SK-N-SH (cell line): ENCODE results near the gene ACVRL1. TPM values are rescaled to one million over a fixed set of nuclear protein-coding genes. Genes with fewer than 3 reads are reported as not detected.

Source experiments
- CTCF ChIA-PET: fragments of 300-600, 350-600 bp; formaldehyde crosslinking; extraction: SDS; loops from one replicate; lab custom pipeline; 2021; lab: Yijun Ruan, JAX
- POLR2A ChIA-PET: fragments of 350-600 bp; sonication (Branson Sonifier 250); formaldehyde crosslinking; extraction: SDS; loops from one replicate; lab custom pipeline; 2020; ENCODE audit warnings: antibody characterized with exemption, inconsistent platforms; lab: Yijun Ruan, JAX
- DNase-seq: peaks from one replicate; pipeline ENCODE4 v3.0.0; 2012
- H2AFZ ChIP-seq: fragments of 200-600 bp; sonication (generic); 2 replicates; pipeline ENCODE4 v1.8.1; 2016; ENCODE audit warnings: antibody characterized with exemption, mild to moderate bottlenecking, low read depth
- H3F3A ChIP-seq: fragments of 200-600 bp; sonication (generic); replicated peaks from 2 replicates; pipeline ENCODE3; 2016; ENCODE audit warnings: antibody characterized with exemption, mild to moderate bottlenecking; ENCODE audit not compliant: insufficient read depth
- H3K27ac ChIP-seq, 2 experiments: fragments of 200-500 bp in 1 of 2; fragments of 200-600 bp in 1 of 2; sonication (Bioruptor generic) in 1 of 2; sonication (generic), shearing (Covaris generic) in 1 of 2; 2 replicates each; pipeline versions ENCODE4 v1.5.1 to v1.6.1; 2014 to 2016; ENCODE audit warnings: low read depth in 2 of 2, inconsistent platforms in 1 of 2, low read length in 1 of 2, mild to moderate bottlenecking in 1 of 2, mixed read lengths in 1 of 2
- H3K27me3 ChIP-seq: fragments of 200-600 bp; sonication (generic), shearing (Covaris generic); 2 replicates; pipeline ENCODE4 v1.6.1; 2016; ENCODE audit warnings: mixed run types; ENCODE audit not compliant: insufficient read depth
- H3K36me3 ChIP-seq, 2 experiments: fragments of 200-500 bp in 1 of 2; fragments of 200-600 bp in 1 of 2; sonication (Bioruptor generic) in 1 of 2; sonication (generic) in 1 of 2; replicated peaks in 1 of 2; 2 replicates each; pipeline versions ENCODE3 to v1.5.1; 2014 to 2016; ENCODE audit warnings: low read length in 1 of 2, mild to moderate bottlenecking in 1 of 2; ENCODE audit not compliant: insufficient read depth in 2 of 2, control insufficient read depth in 1 of 2
- H3K4me1 ChIP-seq, 2 experiments: fragments of 200-500 bp in 1 of 2; fragments of 200-600 bp in 1 of 2; sonication (Bioruptor generic) in 1 of 2; sonication (generic), shearing (Covaris generic) in 1 of 2; 2 replicates each; pipeline versions ENCODE4 v1.5.1 to v1.6.1; 2014 to 2016; ENCODE audit warnings: low read depth in 1 of 2, low read length in 1 of 2, mixed run types in 1 of 2; ENCODE audit not compliant: insufficient read depth in 2 of 2, control insufficient read depth in 1 of 2
- H3K4me2 ChIP-seq: fragments of 200-600 bp; sonication (generic), shearing (Covaris generic); 2 replicates; pipeline ENCODE4 v1.6.1; 2017; ENCODE audit warnings: mixed run types
- H3K4me3 ChIP-seq, 2 experiments: fragments of 200-500 bp in 1 of 2; fragments of 200-600 bp in 1 of 2; sonication (Bioruptor generic) in 1 of 2; sonication (generic), shearing (Covaris generic) in 1 of 2; 2 replicates each; pipeline versions ENCODE4 v1.5.1 to v1.8.1; 2014 to 2016; ENCODE audit warnings: low read depth in 2 of 2, inconsistent platforms in 1 of 2, low read length in 1 of 2, mild to moderate bottlenecking in 1 of 2, mixed read lengths in 1 of 2, moderate library complexity in 1 of 2
- H3K79me2 ChIP-seq: fragments of 200-600 bp; sonication (generic); 2 replicates; pipeline ENCODE4 v1.8.1; 2017; ENCODE audit warnings: mild to moderate bottlenecking; ENCODE audit not compliant: insufficient read depth
- H3K9ac ChIP-seq: fragments of 200-600 bp; sonication (generic); 2 replicates; pipeline ENCODE4 v1.6.1; 2017; ENCODE audit warnings: mixed run types
- H3K9me2 ChIP-seq: fragments of 200-600 bp; sonication (generic); 2 replicates; pipeline ENCODE4 v1.6.1; 2017; ENCODE audit warnings: mixed run types
- H3K9me3 ChIP-seq: fragments of 200-600 bp; sonication (generic); 2 replicates; pipeline ENCODE4 v1.6.1; 2017; ENCODE audit warnings: mixed run types, mild to moderate bottlenecking, moderate library complexity
- H4K20me1 ChIP-seq: fragments of 200-600 bp; sonication (generic); 2 replicates; pipeline ENCODE4 v1.6.1; 2017; ENCODE audit warnings: mild to moderate bottlenecking, mixed run types; ENCODE audit not compliant: insufficient read depth
- CTCF ChIP-seq: fragments of 200-600 bp; sonication (generic); IDR thresholded peaks from 2 replicates; pipeline ENCODE4 v1.6.1; 2017; ENCODE audit warnings: antibody characterized with exemption, mild to moderate bottlenecking, moderate library complexity
- EZH2phosphoT487 ChIP-seq: fragments of 200-600 bp; sonication (generic); IDR thresholded peaks from 2 replicates; pipeline ENCODE4 v1.6.1; 2017; ENCODE audit warnings: low read depth, mixed run types, mild to moderate bottlenecking, antibody characterized with exemption, moderate library complexity, borderline replicate concordance
- FOXJ3 ChIP-seq: sonication (generic); formaldehyde crosslinking; IDR thresholded peaks from 2 replicates; pipeline ENCODE4 v1.5.1; 2020; ENCODE audit warnings: mild to moderate bottlenecking, missing genetic modification reagents
- GATA2 ChIP-seq: sonication (generic); formaldehyde crosslinking; IDR thresholded peaks from 2 replicates; pipeline ENCODE4 v1.5.0; 2020; ENCODE audit warnings: mild to moderate bottlenecking, missing genetic modification reagents
- MAX ChIP-seq: IDR thresholded peaks from 2 replicates; pipeline ENCODE4 v1.4.0; 2012; ENCODE audit warnings: low read depth
- MEF2A ChIP-seq: IDR thresholded peaks from 2 replicates; pipeline ENCODE4 v1.4.0; 2012; ENCODE audit warnings: low read depth, borderline replicate concordance
- MXI1 ChIP-seq: IDR thresholded peaks from 2 replicates; pipeline ENCODE4 v1.6.1; 2012; ENCODE audit warnings: mild to moderate bottlenecking, low read depth, low read length, improper control_type of control experiment
- POLR2AphosphoS5 ChIP-seq: IDR thresholded peaks from 2 replicates; pipeline ENCODE4 v1.6.1; 2012; ENCODE audit warnings: low read depth, low read length
- RAD21 ChIP-seq: IDR thresholded peaks from 2 replicates; pipeline ENCODE4 v1.6.1; 2012; ENCODE audit warnings: mild to moderate bottlenecking, low read length
- RCOR1 ChIP-seq: fragments of 150-350 bp; IDR thresholded peaks from 2 replicates; pipeline ENCODE4 v1.6.1; 2017; ENCODE audit warnings: antibody characterized with exemption, low read length
- TEAD4 ChIP-seq: IDR thresholded peaks from 2 replicates; pipeline ENCODE4 v1.4.0; 2012; ENCODE audit warnings: mild to moderate bottlenecking, borderline replicate concordance; ENCODE audit not compliant: insufficient read depth
- ZBTB33 ChIP-seq: IDR thresholded peaks from 2 replicates; pipeline ENCODE4 v1.4.0; 2012; ENCODE audit warnings: low read depth, borderline replicate concordance
- WGBS: methylation state at CpG from one replicate; pipeline ENCODE4 v1.1.6; 2017; ENCODE audit warnings: low lambda C conversion rate; 5-methylcytosine and 5-hydroxymethylcytosine counted together
- polyA plus RNA-seq, 3 experiments: library from polyadenylated mRNA; depleted of rRNA; stranded (reverse); fragments of >200 nt; gene quantifications; 2 replicates each; pipeline ENCODE4 v1.2.3, GENCODE V29; 2012

ACVRL1 gene
- polyA plus RNA-seq, 1 of the 3 experiments (the other 2 are of a cell fraction), result 0.07 TPM

- TF ChIP-seq POLR2AphosphoS5 (no peak), FOXJ3 (no peak), ZBTB33 (no peak), RCOR1 (no peak), MXI1 (no peak), MEF2A (no peak), TEAD4 (no peak), EZH2phosphoT487 (no peak), RAD21 (no peak)
- TF ChIP-seq, all 33 proteins: peak for 0
- CTCF ChIA-PET, result interaction anchor here (1.0 to 11.9 kb wide), 10 partner anchors 8 to 125 kb away, joined by 4 to 141 read pairs (median 27); no protein-coding TSS in a partner anchor
Observed at GRCh38 chr12:51897181-51897580, 10.1 kb upstream of the ACVRL1 start.

GRCh38 chr12:51898506-51898905 lies 8.8 kb upstream of the ACVRL1 start:
- TF ChIP-seq GATA2 (CRISPR knock-in tag) (no peak), POLR2AphosphoS5 (no peak), MAX (no peak), CTCF (no peak)
- CTCF ChIA-PET, result interaction anchor here (1.1 to 11.9 kb wide), 6 partner anchors 23 to 106 kb away, joined by 3 to 141 read pairs (median 4); no protein-coding TSS in a partner anchor
- no peaks in the 10 kb centered on the region for H3K9me2 ChIP-seq
- H3K79me2 ChIP-seq, result no peaks in the 10 kb centered on the region
- H3K4me1 ChIP-seq, result peaks cover 0 to 9% of the 10 kb centered on the region in 2 experiments; a peak in 1 of 4 replicates
- H3K36me3 ChIP-seq, result no peaks in the 10 kb centered on the region
- no peak for DNase-seq
- no peaks in the 10 kb centered on the region for H3K27me3 ChIP-seq
- H3K4me3 ChIP-seq, result no peak overlapping the region
- no peak overlapping the region for H3K27ac ChIP-seq
- POLR2A ChIA-PET, result no interaction called here
- H2AFZ ChIP-seq, result no peak overlapping the region
- no peak overlapping the region for H3K9ac ChIP-seq
- no peaks in the 10 kb centered on the region for H3F3A ChIP-seq
- no peaks in the 10 kb centered on the region for H3K9me3 ChIP-seq
- H4K20me1 ChIP-seq, result no peaks in the 10 kb centered on the region
- 71% methylated on average over 2 of the region's 2 CpGs for WGBS
- H3K4me2 ChIP-seq, result no peak overlapping the region

More at GRCh38 chr12:51897181-51897580, 10.1 kb upstream of the ACVRL1 start:
- Histone ChIP-seq H3K4me1 (peaks cover 0 to 9% of the 10 kb centered on the region in 2 experiments; a peak in 1 of 4 replicates), H3K4me2 (no peak overlapping the region), H4K20me1 (no peaks in the 10 kb centered on the region), H3K27me3 (no peaks in the 10 kb centered on the region), H3K4me3 (no peak overlapping the region), H3K9me3 (no peaks in the 10 kb centered on the region), H3K27ac (no peak overlapping the region), H3K79me2 (no peaks in the 10 kb centered on the region), H3F3A (no peaks in the 10 kb centered on the region), H3K9ac (no peak overlapping the region), H2AFZ (no peak overlapping the region), H3K9me2 (no peaks in the 10 kb centered on the region), H3K36me3 (no peaks in the 10 kb centered on the region)
- POLR2A ChIA-PET, result no interaction called here
- DNase-seq, result peak; percentile 12
- 75% methylated on average over 5 of the region's 8 CpGs for WGBS
